HG03469 (cell line): Measurements from ENCODE around the gene KRTAP3-3.
"Not testable (repeated sequence)": the region's sequence is repeated elsewhere in the genome, so short reads cannot be mapped to it uniquely, and the experiment has no call there.

Experiments used
- ATAC-seq: cut with Tn5 transposase; IDR thresholded peaks from one replicate; pipeline ENCODE4 v1.9.1; 2021; ENCODE audit warnings: mild to moderate bottlenecking, moderate library complexity, moderate number of reproducible peaks; ENCODE audit not compliant: unreplicated experiment

The KRTAP3-3 gene

GRCh38 chr17:40993839-40994238 lies at the start of gene KRTAP3-3:
Gene KRTAP3-3 (minus strand): TSS chr17:40994164. CDS start chr17:40994097, 67 bp downstream.
- ATAC-seq: no peak

GRCh38 chr17:41042953-41043352 lies 49.0 kb upstream of the KRTAP3-3 start:
- ATAC-seq: no peak

- not testable (repeated sequence) for ATAC-seq
Measured at GRCh38 chr17:41040783-41041571, 47.0 kb upstream of the KRTAP3-3 start, which contains the start of gene KRTAP1-1. Gene KRTAP1-1 (minus strand): TSS chr17:41041450. CDS start chr17:41041397, 53 bp downstream.

- ATAC-seq: no peak
Measured at GRCh38 chr17:41037853-41038350, 43.9 kb upstream of the KRTAP3-3 start.

- not testable (repeated sequence) for ATAC-seq
Measured at GRCh38 chr17:41034346-41034935, 40.5 kb upstream of the KRTAP3-3 start, which contains the start of gene KRTAP1-3. Gene KRTAP1-3 (minus strand): TSS chr17:41034874. CDS start chr17:41034821, 53 bp downstream.

- ATAC-seq: no peak
Measured at GRCh38 chr17:41029633-41030245, 35.8 kb upstream of the KRTAP3-3 start, which contains the start of gene KRTAP1-4. Gene KRTAP1-4 (minus strand): TSS chr17:41030195. CDS start chr17:41030078, 117 bp downstream.

GRCh38 chr17:41026715-41027471 lies 32.9 kb upstream of the KRTAP3-3 start, which contains the start of gene KRTAP1-5:
Gene KRTAP1-5 (minus strand): TSS chr17:41027208. CDS start chr17:41027155, 53 bp downstream.
- no peak for ATAC-seq

- no peak for ATAC-seq
Measured at GRCh38 chr17:41024697-41025096, 30.7 kb upstream of the KRTAP3-3 start.

- no peak for ATAC-seq
Measured at GRCh38 chr17:41020336-41020735, 26.4 kb upstream of the KRTAP3-3 start.

- no peak for ATAC-seq
Measured at GRCh38 chr17:41019415-41019814, 25.5 kb upstream of the KRTAP3-3 start.

GRCh38 chr17:41018541-41018940 lies 24.6 kb upstream of the KRTAP3-3 start:
- no peak for ATAC-seq

GRCh38 chr17:41016578-41017215 lies 22.7 kb upstream of the KRTAP3-3 start:
- ATAC-seq: no peak

- no peak for ATAC-seq
Measured at GRCh38 chr17:41015454-41015853, 21.5 kb upstream of the KRTAP3-3 start.

GRCh38 chr17:41013606-41014005 lies 19.6 kb upstream of the KRTAP3-3 start:
- ATAC-seq: no peak

- no peak for ATAC-seq
Measured at GRCh38 chr17:41013181-41013580, 19.2 kb upstream of the KRTAP3-3 start.

GRCh38 chr17:41012326-41013120 lies 18.6 kb upstream of the KRTAP3-3 start:
- ATAC-seq: no peak

- no peak for ATAC-seq
Measured at GRCh38 chr17:41010441-41010840, 16.5 kb upstream of the KRTAP3-3 start.

GRCh38 chr17:41009936-41010335 lies 16.0 kb upstream of the KRTAP3-3 start:
- ATAC-seq: no peak

GRCh38 chr17:41009301-41009760 lies 15.4 kb upstream of the KRTAP3-3 start:
- no peak for ATAC-seq
